NCI-H226 (cell line): ENCODE measurements around the gene PKP1.

Experiments used
- DNase-seq: peaks from one replicate; pipeline ENCODE4 v3.0.0-alpha.2; 2015

PKP1 gene

DNA sequence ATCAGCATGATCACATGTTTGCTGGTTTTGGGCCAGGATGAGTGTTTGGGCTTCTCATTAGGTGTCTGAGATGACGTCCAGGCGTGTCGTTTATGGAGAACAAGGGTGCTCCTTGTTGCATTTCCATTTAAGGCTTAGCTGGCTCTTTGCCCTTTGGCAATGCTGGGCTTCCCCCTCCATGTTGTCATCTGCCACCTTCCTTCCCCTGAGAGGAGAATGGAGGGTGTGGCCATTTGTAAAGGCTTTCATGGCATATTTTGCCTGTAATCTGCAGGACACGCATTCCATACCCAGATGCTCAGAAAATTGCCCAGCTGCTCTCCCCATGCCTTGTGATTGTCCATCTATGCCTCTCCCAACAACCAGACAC lies 27.7 kb downstream of the PKP1 start:
- no peak for DNase-seq

GRCh38 chr1:201311356-201312011 lies 28.2 kb downstream of the PKP1 start:
- no peak for DNase-seq

- no peak for DNase-seq
Measured at GRCh38 chr1:201312298-201312697, 29.0 kb downstream of the PKP1 start.

- DNase-seq: no peak
Measured at GRCh38 chr1:201313086-201313485, 29.8 kb downstream of the PKP1 start.

DNA sequence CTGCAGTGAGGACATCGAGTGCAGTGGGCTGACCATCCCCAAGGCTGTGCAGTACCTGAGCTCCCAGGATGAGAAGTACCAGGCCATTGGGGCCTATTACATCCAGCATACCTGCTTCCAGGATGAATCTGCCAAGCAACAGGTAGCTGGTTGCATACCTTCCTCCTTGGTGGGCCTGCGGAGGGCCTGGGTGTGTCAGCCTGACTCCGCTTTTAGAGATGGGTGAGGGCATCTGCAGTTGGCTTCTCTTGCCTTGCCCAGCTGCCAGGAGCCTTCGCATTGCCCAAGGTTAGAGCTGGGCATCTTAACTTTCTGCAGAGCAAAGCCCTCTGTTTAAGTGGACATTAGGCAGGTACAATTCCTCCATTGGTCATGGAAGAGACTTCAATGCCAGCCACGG lies 33.2 kb downstream of the PKP1 start:
- DNase-seq: no peak

DNA sequence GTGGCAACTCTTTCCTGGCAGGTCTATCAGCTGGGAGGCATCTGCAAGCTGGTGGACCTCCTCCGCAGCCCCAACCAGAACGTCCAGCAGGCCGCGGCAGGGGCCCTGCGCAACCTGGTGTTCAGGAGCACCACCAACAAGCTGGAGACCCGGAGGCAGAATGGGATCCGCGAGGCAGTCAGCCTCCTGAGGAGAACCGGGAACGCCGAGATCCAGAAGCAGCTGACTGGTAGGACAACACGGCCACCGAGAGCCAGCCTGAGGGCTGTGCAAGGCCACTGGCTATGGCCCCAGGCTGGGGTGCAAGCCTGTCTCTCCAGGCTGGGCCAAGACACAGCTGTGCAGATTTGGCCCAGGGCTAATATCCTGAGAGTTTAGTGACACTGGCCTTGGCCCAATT lies 34.2 kb downstream of the PKP1 start:
- DNase-seq: no peak

DNA sequence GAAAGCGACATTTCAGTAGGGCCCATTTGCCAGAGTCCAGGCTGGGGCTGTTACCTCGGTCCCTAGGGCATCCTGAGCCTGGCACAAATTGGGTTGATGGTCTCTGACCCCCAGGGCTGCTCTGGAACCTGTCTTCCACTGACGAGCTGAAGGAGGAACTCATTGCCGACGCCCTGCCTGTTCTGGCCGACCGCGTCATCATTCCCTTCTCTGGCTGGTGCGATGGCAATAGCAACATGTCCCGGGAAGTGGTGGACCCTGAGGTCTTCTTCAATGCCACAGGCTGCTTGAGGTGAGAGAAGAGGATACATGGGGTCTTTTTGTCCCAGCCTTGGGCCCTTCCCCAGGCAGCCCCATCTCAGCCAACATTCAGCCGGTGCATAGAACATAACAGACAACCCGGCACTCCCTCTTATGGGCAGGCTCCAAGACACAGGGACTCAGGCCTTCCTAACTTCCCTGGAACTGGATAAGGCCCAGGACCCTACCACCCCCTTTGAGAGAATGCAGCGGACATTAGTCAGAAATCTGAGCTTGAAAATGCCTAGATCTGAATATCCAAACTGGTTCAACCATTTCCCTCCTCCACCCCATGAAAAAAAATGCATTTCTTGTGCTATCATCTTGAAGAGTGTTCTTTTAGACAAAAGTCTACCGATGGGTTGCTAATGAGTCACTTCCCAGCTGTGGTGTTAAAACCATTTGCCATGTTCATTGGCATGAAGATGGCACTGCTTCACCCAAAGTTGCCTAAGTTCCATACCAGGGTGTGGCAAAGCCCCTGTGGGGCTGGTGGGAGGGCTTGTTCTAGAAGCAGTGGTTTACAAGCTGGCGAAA lies 35.4 kb downstream of the PKP1 start:
- DNase-seq: no peak

DNA sequence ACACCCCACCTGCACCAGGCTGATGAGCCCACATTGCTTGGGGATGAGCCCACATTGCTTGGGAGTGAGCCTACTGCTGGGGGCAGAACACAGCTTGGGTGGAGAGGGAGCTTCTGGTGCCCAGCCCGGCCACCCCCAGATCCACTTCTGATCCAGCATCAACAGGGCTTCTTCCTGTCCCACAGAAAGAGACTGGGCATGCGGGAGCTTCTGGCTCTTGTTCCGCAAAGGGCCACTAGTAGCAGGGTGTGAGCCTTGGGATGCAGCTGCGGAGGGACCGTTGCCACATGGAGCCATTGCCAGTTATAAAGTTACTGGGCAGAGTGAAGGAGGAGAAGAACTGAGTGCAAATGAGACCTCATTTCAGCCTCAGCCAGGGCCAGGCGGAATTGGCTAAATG lies 36.3 kb downstream of the PKP1 start:
- DNase-seq: no peak

DNA sequence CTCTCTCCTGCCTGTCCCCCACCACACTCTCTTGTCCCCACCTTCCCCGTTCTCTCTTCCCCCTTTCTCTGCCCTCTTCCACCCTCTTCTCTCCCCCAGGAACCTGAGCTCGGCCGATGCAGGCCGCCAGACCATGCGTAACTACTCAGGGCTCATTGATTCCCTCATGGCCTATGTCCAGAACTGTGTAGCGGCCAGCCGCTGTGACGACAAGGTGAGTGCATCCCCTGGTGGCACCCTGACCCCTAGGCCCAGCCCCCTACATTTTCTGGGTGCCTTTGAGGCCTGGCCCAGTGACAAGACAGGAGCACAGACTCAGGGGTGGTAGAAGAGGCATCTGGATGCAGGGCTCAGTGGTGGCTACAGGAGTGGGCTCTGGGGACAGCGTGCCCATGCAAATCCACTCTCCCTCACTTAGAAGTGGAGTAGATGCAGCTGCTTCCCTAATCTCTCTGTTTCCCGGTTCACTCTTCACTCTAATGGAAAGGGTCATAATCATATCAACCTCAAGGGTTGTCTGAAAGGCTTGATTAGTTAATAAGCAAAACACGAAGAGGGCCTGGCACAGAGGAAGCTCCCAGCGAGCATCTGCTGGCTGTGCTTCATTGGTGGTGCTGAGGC lies 37.0 kb downstream of the PKP1 start:
- DNase-seq: no peak

DNA sequence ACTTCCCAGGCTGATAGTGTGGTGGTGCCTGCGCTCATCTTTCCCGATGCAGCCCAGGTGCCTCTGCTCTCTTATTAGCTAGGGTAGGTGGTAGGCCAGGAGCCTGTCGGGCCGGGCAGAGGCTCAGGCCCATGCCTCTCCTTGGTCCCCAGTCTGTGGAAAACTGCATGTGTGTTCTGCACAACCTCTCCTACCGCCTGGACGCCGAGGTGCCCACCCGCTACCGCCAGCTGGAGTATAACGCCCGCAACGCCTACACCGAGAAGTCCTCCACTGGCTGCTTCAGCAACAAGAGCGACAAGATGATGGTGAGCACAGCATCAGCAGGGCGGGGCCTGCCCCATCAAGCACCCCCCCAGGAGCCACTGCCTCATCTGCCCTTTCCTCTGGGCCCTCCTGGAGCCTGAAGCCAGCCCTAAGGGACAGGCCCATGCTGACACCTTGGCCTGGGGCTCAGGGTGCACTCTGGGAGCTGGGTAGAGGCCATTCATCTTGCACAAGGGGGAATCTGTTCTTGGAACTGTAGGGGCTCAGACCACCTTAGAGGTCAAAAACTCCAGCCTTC lies 38.6 kb downstream of the PKP1 start:
- DNase-seq: no peak

DNA sequence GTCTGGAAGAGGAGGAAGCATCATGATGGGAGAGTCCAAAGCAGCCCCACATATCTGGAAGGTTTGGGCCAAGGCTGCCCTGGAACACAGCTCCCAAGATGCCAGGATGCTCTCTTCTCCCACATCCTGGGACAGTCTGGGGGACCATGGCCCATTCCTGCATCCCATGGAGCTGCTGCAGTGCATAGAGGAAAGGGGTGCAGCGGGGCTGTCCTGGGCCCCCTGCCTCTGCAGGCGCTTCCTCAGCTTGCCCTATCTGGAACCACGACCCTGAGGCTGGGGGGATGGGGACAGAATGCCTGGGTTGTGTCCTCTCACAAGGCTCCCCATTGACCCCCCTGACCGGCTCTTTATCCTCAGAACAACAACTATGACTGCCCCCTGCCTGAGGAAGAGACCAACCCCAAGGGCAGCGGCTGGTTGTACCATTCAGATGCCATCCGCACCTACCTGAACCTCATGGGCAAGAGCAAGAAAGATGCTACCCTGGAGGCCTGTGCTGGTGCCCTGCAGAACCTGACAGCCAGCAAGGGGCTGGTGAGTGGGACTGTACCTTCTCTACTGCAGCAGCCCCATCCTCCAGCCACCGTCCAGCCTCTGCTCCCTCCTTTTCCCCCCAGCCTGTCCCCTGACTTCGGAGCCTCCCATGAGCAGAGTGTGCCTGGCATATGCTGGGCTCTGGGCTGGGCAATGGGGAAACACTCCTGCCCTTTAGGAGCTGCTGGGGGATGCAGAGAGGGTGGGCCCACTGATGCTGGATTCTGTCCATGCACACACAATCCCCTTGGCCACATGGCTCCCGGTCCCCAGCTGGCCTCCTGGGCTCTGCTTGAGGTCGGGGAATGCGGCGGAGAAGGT lies 39.6 kb downstream of the PKP1 start:
- DNase-seq: no peak

GRCh38 chr1:201324306-201324705 lies 41.0 kb downstream of the PKP1 start:
- no peak for DNase-seq

GRCh38 chr1:201324821-201325677 lies 41.7 kb downstream of the PKP1 start:
- DNase-seq: no peak

- no peak for DNase-seq
Measured at GRCh38 chr1:201325678-201326060, 42.4 kb downstream of the PKP1 start.

DNA sequence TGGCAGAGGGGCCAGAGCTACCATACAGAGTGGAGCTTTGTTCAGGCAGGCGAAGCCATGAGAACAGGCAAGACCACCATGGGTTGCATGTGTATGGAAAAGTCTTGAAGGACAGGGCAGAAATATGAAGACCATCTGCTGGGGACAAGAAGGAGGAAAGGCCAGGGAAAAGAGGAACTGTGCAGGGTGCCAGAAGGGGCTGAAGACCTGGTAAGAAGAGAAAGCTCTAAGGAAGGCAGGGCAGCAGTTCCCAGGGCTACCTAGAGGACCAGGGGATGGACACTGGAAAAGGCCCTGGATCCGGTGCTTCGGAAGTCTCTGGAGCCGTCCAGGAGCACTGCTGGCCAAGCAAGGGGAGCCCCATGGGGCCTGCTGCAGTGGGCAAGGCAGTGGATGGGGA lies 43.4 kb downstream of the PKP1 start:
- no peak for DNase-seq

- no peak for DNase-seq
Measured at GRCh38 chr1:201327687-201328240, 44.5 kb downstream of the PKP1 start.

DNA sequence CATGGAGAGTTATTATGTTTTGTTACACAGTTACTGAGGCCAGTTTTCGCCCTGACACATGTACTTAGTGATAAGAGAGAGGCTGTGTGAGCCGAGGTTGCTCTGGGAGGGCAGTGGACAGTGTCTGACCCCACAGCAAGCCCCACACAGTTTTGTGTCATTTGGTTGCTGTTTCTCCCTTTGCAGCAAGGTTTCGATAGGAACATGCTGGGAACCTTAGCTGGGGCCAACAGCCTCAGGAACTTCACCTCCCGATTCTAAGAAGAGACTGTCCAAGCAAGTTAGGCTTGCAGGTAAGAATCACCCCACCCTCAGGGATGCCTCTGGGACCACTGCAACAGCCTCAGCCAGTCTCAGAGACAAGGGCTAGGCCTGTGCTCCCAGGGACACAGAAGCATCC lies 45.3 kb downstream of the PKP1 start:
- DNase-seq: no peak

DNA sequence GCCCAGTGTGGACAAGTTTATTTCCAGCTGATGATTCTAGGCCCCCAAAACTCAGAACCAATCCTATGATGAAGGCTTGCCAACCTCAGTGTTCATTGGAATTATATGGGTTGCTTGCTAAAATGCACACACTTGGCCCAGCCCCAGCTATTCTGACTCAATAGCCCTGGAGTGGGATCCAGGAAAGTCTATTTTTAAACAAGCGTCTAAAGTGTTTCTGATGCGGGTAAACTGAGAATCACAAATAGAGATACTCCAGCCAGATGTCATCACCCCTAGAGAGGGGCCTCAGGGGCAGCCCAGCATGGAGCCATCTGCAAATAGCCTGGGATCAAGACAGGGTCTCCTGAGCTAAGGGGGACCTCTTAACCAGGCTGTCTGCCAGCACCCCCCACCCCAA lies 46.0 kb downstream of the PKP1 start:
- DNase-seq: no peak

GRCh38 chr1:201329801-201330200 lies 46.5 kb downstream of the PKP1 start:
- DNase-seq: no peak

DNA sequence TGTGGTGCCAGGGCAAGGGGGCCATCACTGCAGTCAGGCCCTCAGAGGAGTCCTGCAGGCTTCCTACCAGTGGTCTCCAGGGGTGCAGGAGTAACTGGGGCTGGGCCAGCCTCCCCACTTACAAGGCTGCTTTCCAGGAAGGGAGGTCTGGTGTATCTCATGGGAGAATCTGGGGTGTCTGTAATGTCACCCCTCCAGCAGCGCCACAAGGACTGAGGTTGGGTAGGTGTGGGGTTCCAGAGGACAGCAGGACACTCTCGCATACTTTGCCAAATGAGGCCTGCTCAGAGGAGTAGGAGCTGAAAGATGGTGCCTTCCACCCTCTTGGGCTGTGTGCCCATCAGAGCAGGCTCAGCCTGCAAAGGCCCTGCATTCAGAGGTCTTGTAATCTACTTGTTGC lies 47.2 kb downstream of the PKP1 start:
- DNase-seq: no peak

GRCh38 chr1:201331166-201331565 lies 47.9 kb downstream of the PKP1 start:
- DNase-seq: no peak

DNA sequence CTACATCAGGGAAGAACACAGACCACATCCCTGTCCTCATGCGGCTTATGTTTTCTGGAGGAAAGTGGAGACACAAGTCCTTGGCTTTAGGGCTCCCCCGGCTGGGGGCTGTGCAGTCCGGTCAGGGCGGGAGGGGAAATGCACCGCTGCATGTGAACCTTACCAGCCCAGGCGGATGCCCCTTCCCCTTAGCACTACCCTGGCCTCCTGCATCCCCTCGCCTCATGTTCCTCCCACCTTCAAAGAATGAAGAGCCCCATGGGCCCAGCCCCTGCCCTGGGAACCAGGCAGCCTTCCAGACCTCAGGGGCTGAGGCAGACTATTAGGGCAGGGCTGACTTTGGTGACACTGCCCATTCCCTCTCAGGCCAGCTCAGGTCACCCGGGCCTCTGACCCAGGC lies 48.7 kb downstream of the PKP1 start:
- DNase-seq: no peak
